ENCODE measurements around the gene CAB39L. TPM values are rescaled to one million over a fixed set of nuclear protein-coding genes. Genes with fewer than 3 reads are reported as not detected.

CAB39L gene
- total and polyA plus RNA-seq, 2 of the 13 experiments (the other 11 are each of a cell fraction or from before 2014, with no cell fraction given), result 3.1 to 6.1 TPM

DNA sequence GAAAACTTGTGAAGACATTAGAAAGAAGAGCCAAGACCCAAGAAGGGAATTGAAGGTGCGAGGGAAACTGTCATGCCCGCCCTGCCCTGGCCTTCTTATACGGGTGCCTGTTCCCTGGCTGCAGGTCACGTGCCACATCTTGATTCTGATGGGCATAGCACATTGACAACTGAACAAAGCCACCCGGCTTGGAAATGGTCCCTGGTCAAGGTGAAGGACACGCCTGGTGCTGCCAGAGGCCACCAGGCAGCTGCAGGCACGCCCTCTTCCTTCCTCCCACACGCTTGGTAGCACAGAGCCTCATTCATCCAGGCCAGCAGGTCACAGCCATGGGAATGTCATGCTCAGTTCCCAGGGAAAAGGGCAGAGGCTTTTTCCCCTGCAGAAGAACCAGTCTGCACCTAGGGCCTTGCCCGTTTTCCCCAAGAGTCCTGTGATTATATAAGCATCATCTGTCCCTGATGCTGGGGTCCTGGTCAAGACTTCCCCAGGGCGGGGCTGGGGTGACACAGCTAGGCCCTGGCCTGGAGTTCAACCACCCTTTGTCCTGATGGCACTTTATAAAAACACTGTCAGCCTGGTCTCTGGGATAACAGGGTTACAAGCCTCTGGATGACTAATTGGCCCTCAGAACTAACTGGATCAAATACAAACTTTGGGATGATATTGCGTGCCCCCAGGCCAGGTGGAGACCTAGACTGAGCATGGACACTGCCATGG lies 140.2 kb downstream of the CAB39L start (continued):
- TF ChIP-seq FOXA3 (CRISPR knock-in tag; IDR thresholded peaks at IDR 0.05) (peak; percentile 65), ZNF12 (CRISPR knock-in tag; IDR thresholded peaks at IDR 0.05) (no peak; the same call in 1 of the 2 replicates), KLF11 (CRISPR knock-in tag; IDR thresholded peaks at IDR 0.05) (no peak), ZNF333 (CRISPR knock-in tag; IDR thresholded peaks at IDR 0.05; ENCODE audit: borderline replicate concordance) (no peak), ESRRA (CRISPR knock-in tag; IDR thresholded peaks at IDR 0.05; ENCODE audit: low read depth) (no peak; the same call in 1 of the 2 replicates), NCOA5 (CRISPR knock-in tag; IDR thresholded peaks at IDR 0.05) (no peak), DMAP1 (CRISPR knock-in tag; IDR thresholded peaks at IDR 0.05) (peak; percentile 49; the same call in 1 of the 2 replicates)
- TF ChIP-seq, protein P1, sequence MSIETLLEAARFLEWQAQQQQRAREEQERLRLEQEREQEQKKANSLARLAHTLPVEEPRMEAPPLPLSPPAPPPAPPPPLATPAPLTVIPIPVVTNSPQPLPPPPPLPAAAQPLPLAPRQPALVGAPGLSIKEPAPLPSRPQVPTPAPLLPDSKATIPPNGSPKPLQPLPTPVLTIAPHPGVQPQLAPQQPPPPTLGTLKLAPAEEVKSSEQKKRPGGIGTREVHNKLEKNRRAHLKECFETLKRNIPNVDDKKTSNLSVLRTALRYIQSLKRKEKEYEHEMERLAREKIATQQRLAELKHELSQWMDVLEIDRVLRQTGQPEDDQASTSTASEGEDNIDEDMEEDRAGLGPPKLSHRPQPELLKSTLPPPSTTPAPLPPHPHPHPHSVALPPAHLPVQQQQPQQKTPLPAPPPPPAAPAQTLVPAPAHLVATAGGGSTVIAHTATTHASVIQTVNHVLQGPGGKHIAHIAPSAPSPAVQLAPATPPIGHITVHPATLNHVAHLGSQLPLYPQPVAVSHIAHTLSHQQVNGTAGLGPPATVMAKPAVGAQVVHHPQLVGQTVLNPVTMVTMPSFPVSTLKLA (IDR thresholded peaks at IDR 0.05), result peak; percentile 63
- TF ChIP-seq, protein P2, sequence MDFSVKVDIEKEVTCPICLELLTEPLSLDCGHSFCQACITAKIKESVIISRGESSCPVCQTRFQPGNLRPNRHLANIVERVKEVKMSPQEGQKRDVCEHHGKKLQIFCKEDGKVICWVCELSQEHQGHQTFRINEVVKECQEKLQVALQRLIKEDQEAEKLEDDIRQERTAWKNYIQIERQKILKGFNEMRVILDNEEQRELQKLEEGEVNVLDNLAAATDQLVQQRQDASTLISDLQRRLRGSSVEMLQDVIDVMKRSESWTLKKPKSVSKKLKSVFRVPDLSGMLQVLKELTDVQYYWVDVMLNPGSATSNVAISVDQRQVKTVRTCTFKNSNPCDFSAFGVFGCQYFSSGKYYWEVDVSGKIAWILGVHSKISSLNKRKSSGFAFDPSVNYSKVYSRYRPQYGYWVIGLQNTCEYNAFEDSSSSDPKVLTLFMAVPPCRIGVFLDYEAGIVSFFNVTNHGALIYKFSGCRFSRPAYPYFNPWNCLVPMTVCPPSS (IDR thresholded peaks at IDR 0.05), result no peak
- TF ChIP-seq, protein P3, sequence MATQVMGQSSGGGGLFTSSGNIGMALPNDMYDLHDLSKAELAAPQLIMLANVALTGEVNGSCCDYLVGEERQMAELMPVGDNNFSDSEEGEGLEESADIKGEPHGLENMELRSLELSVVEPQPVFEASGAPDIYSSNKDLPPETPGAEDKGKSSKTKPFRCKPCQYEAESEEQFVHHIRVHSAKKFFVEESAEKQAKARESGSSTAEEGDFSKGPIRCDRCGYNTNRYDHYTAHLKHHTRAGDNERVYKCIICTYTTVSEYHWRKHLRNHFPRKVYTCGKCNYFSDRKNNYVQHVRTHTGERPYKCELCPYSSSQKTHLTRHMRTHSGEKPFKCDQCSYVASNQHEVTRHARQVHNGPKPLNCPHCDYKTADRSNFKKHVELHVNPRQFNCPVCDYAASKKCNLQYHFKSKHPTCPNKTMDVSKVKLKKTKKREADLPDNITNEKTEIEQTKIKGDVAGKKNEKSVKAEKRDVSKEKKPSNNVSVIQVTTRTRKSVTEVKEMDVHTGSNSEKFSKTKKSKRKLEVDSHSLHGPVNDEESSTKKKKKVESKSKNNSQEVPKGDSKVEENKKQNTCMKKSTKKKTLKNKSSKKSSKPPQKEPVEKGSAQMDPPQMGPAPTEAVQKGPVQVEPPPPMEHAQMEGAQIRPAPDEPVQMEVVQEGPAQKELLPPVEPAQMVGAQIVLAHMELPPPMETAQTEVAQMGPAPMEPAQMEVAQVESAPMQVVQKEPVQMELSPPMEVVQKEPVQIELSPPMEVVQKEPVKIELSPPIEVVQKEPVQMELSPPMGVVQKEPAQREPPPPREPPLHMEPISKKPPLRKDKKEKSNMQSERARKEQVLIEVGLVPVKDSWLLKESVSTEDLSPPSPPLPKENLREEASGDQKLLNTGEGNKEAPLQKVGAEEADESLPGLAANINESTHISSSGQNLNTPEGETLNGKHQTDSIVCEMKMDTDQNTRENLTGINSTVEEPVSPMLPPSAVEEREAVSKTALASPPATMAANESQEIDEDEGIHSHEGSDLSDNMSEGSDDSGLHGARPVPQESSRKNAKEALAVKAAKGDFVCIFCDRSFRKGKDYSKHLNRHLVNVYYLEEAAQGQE (IDR thresholded peaks at IDR 0.05; ENCODE audit: borderline replicate concordance in 1 of 2, low read depth in 1 of 2, low read length in 2 of 2), result no peak
- TF ChIP-seq, protein P4, sequence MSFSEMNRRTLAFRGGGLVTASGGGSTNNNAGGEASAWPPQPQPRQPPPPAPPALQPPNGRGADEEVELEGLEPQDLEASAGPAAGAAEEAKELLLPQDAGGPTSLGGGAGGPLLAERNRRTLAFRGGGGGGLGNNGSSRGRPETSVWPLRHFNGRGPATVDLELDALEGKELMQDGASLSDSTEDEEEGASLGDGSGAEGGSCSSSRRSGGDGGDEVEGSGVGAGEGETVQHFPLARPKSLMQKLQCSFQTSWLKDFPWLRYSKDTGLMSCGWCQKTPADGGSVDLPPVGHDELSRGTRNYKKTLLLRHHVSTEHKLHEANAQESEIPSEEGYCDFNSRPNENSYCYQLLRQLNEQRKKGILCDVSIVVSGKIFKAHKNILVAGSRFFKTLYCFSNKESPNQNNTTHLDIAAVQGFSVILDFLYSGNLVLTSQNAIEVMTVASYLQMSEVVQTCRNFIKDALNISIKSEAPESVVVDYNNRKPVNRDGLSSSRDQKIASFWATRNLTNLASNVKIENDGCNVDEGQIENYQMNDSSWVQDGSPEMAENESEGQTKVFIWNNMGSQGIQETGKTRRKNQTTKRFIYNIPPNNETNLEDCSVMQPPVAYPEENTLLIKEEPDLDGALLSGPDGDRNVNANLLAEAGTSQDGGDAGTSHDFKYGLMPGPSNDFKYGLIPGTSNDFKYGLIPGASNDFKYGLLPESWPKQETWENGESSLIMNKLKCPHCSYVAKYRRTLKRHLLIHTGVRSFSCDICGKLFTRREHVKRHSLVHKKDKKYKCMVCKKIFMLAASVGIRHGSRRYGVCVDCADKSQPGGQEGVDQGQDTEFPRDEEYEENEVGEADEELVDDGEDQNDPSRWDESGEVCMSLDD (CRISPR knock-in tag; IDR thresholded peaks at IDR 0.05; ENCODE audit: borderline replicate concordance), result no peak

Measured in HepG2 (cell line).